Brain microvascular endothelial cell (primary cell): ENCODE results near the gene PHACTR3.

Experiments used
- DNase-seq: peaks from one replicate; pipeline ENCODE4 v3.0.0-alpha.2; 2020
- H3K27ac ChIP-seq: fragments of 250-450 bp; sonication (Bioruptor Pico); 2 replicates; pipeline ENCODE4 v1.5.1; 2020; ENCODE audit warnings: mild to moderate bottlenecking, moderate library complexity
- H3K27me3 ChIP-seq: fragments of 250-450 bp; sonication (Bioruptor Pico); replicated peaks from 2 replicates; pipeline ENCODE4 v1.5.1; 2020; ENCODE audit warnings: mild to moderate bottlenecking
- H3K36me3 ChIP-seq: fragments of 250-450 bp; sonication (Bioruptor Pico); replicated peaks from 2 replicates; pipeline ENCODE4 v1.5.1; 2020; ENCODE audit warnings: mild to moderate bottlenecking
- H3K4me3 ChIP-seq: 2 replicates; pipeline ENCODE4 v1.5.1; 2011; ENCODE audit warnings: low read depth, mild to moderate bottlenecking, control low read depth, low read length, moderate library complexity
- CTCF ChIP-seq: IDR thresholded peaks from 2 replicates; pipeline ENCODE4 v1.5.1; 2011; ENCODE audit warnings: low read depth, mild to moderate bottlenecking, moderate library complexity, low read length, control low read depth, inconsistent platforms; ENCODE audit errors: missing control alignments
- in situ Hi-C: cut with HindIII; loops from 2 replicates; pipeline ENCODE4 v1.10.0; 2017; ENCODE audit warnings: low sequenced_read_pairs, low pct_ligation_motif_present

The PHACTR3 gene

DNA sequence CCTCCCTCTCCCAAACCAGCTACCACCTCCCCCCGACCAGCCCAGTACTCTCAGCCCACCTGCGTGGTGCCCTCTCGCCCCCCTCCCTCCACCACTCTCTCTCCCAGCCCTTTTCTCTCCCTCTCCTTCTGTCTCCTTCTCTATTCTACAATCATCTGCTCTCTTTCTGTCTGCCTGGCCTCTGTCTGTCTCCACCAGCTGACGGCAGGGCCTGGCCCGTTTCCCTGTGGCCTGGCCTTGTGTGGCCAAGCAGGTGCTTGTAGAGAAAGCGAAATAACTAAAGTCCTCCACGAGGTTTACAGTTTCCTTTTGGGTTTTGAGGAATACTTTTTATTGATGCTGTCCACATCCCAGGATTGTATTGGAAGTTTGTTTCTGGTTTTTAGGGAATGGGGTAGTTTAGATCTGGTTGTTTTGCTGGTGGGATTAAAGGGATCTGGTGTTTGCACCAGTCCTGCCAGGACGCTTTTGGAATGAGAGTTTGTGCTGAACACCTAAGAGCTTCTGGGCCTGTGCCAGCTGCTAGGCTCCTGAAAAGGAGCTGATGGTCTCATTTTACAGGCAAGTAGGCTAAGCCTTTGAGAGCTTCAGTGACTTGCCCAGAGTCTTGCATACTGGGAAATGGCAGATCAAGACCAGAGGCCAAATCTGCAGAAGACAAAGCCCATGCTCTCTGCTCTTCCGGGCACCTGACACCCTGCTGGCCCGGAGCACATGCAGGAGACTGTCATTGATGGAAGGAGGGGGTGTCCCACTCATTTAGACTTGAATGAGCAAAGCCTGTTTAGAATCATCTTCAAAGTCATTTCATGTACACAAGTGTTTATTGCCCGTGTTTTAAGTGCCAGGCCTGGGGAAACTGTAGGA is 167.4 kb downstream of the PHACTR3 start:
- Histone ChIP-seq H3K36me3 (no peaks in the 10 kb centered on the region), H3K27me3 (no peaks in the 10 kb centered on the region), H3K27ac (no peak overlapping the region), H3K4me3 (no peak overlapping the region)
- DNase-seq, result no peak
- TF ChIP-seq CTCF, result no peak
- in situ Hi-C loops, result no loop called here

- H3K27ac ChIP-seq, result no peak overlapping the region
- H3K36me3 ChIP-seq, result no peaks in the 10 kb centered on the region
- no peak for TF ChIP-seq CTCF
- no peaks in the 10 kb centered on the region for H3K27me3 ChIP-seq
- in situ Hi-C loops, result no loop called here
- H3K4me3 ChIP-seq, result no peak overlapping the region
- DNase-seq, result no peak
Observed at GRCh38 chr20:59772373-59772705, 168.0 kb downstream of the PHACTR3 start.

DNA sequence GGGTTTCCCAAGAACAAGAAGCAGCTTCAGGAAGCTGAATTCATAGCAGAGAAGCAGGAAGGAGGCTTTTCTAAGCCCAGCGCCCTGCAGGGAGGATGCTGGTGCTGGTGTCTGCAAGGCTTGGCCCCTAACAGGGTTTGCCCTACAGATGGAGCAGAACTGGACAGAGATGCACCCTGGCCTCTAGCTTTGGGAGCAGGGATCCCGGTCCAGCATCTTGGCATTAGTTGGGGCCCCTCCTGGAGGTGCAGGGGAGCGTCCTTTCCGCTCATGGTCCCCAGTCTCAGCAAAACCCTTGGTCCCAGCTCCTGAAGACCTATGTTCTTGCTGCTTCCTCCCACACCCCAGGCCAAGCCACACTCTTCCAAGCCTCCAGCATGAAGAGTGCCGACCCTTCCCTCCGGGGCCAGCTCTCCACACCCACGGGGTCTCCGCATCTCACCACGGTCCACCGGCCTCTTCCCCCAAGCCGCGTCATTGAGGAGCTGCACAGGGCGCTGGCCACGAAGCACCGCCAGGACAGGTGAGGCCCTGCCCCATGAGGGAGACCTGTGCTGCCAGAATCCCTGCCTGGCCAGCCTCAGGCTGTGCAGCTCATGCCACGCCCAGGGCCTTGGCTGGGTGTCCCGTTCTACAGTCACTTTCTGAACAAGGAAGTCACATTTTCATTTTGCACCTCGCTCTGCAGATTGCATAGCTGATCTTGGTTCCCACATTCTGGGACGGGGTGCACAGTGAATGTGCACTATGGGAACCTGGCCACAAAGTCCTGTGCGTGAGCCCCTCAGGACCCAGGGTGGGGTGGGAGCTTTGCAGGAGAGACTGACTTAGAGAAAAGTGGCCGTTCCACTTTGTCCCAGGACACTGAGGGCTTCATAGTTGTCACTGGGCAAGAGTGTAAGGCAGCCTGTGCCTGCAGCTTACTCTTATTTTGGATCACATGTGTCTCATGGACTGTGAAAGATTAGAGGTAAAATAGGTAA is 168.9 kb downstream of the PHACTR3 start:
- TF ChIP-seq CTCF, result no peak
- Histone ChIP-seq H3K27ac (no peak overlapping the region), H3K4me3 (no peak overlapping the region), H3K27me3 (no peaks in the 10 kb centered on the region), H3K36me3 (no peaks in the 10 kb centered on the region)
- DNase-seq, result no peak
- in situ Hi-C loops, result no loop called here

GRCh38 chr20:59774204-59774641 is 169.9 kb downstream of the PHACTR3 start:
- no peak for TF ChIP-seq CTCF
- in situ Hi-C loops, result no loop called here
- Histone ChIP-seq H3K36me3 (no peaks in the 10 kb centered on the region), H3K27ac (no peak overlapping the region), H3K4me3 (no peak overlapping the region), H3K27me3 (no peaks in the 10 kb centered on the region)
- DNase-seq, result no peak

- no peak for TF ChIP-seq CTCF
- Histone ChIP-seq H3K36me3 (no peaks in the 10 kb centered on the region), H3K27me3 (no peaks in the 10 kb centered on the region), H3K27ac (no peak overlapping the region), H3K4me3 (no peak overlapping the region)
- in situ Hi-C loops, result no loop called here
- no peak for DNase-seq
Observed at GRCh38 chr20:59774921-59775686, 170.8 kb downstream of the PHACTR3 start.
